HepG2 (cell line): ENCODE results near the gene DEFB131B. TPM values are rescaled to one million over a fixed set of nuclear protein-coding genes. Genes with fewer than 3 reads are reported as not detected.

ENCODE experiments used
- ARNT2 ChIP-seq: sonication (generic); formaldehyde crosslinking; IDR thresholded peaks from 2 replicates; pipeline ENCODE4 v1.8.0; 2022; ENCODE audit warnings: mild to moderate bottlenecking, low read depth, missing genetic modification reagents, moderate library complexity
- HMGXB4 ChIP-seq, 2 experiments: sonication (generic) in 1 of 2; formaldehyde crosslinking in 1 of 2; IDR thresholded peaks; 2 replicates each; pipeline versions ENCODE4 v1.4.0 to v1.6.1; 2018 to 2020; ENCODE audit warnings: missing genetic modification reagents in 2 of 2, borderline replicate concordance in 1 of 2, low read depth in 1 of 2, mild to moderate bottlenecking in 1 of 2, missing biosample characterization in 1 of 2
- NFIB ChIP-seq: sonication (generic); formaldehyde crosslinking; IDR thresholded peaks from 2 replicates; pipeline ENCODE4 v1.9.0; 2021; ENCODE audit warnings: missing genetic modification reagents, mild to moderate bottlenecking, borderline replicate concordance
- PAWR ChIP-seq: sonication (generic); formaldehyde crosslinking; IDR thresholded peaks from 2 replicates; pipeline ENCODE4 v1.4.0; 2020; ENCODE audit warnings: missing genetic modification reagents, mild to moderate bottlenecking, borderline replicate concordance
- PLRG1 ChIP-seq: fragments of 450-650 bp; conservative IDR thresholded peaks from 2 replicates; pipeline ENCODE4 v1.6.1; 2016
- SP1 ChIP-seq, 2 experiments: fragments of 450-650 bp in 1 of 2; sonication (generic) in 1 of 2; formaldehyde crosslinking in 1 of 2; IDR thresholded peaks; 2 replicates each; pipeline versions ENCODE4 v1.4.0 to v1.6.1; 2016 to 2020; ENCODE audit warnings: missing genetic modification reagents in 1 of 2
- SRSF9 ChIP-seq: fragments of 200-400 bp; formaldehyde crosslinking; IDR thresholded peaks from 2 replicates; pipeline ENCODE4 v1.6.1; 2018; ENCODE audit warnings: borderline replicate concordance, mild to moderate bottlenecking, low read depth, low read length; ENCODE audit not compliant: insufficient read depth, poor library complexity, severe bottlenecking
- YEATS2 ChIP-seq: sonication (generic); formaldehyde crosslinking; IDR thresholded peaks from 2 replicates; pipeline ENCODE4 v1.4.0; 2020; ENCODE audit warnings: missing genetic modification reagents, borderline replicate concordance
- ZBTB1 ChIP-seq: sonication (generic); formaldehyde crosslinking; IDR thresholded peaks from 2 replicates; pipeline ENCODE4 v1.4.0; 2020; ENCODE audit warnings: missing genetic modification reagents, borderline replicate concordance
- ZNF503 ChIP-seq: sonication (generic); formaldehyde crosslinking; IDR thresholded peaks from 2 replicates; pipeline ENCODE4 v1.4.0; 2020; ENCODE audit warnings: missing genetic modification reagents
- polyA plus RNA-seq, 8 experiments: library from polyadenylated mRNA; depleted of rRNA in 3 of 8; stranded (reverse) in 7 of 8; unstranded in 1 of 8; fragments of >200 nt; fragmentation: Illumina TruSeq in 4 of 8; extraction: Trizol in 4 of 8; gene quantifications; 2 replicates each; pipeline versions ENCODE4 v1.2.1 to v1.2.3, GENCODE V29; 2011 to 2016; ENCODE audit warnings: low read depth in 4 of 8, missing spikeins in 1 of 8, mixed read lengths in 1 of 8; ENCODE audit not compliant: insufficient read depth in 1 of 8
- total RNA-seq, 5 experiments: library from RNA; depleted of rRNA; stranded (reverse); fragments of >200 nt; fragmentation: Illumina TruSeq; extraction: Trizol; gene quantifications; 2 replicates each; pipeline ENCODE4 v1.2.3, GENCODE V29; 2016; ENCODE audit warnings: low read depth in 1 of 5
- TF ChIP-seq, protein P1 (sequence below): sonication (generic); formaldehyde crosslinking; IDR thresholded peaks from 2 replicates; pipeline ENCODE4 v1.4.0; 2020; ENCODE audit warnings: mild to moderate bottlenecking, missing genetic modification reagents, borderline replicate concordance
- TF ChIP-seq, protein P2 (sequence below): sonication (generic); formaldehyde crosslinking; IDR thresholded peaks from 2 replicates; pipeline ENCODE4 v1.5.0; 2020; ENCODE audit warnings: mild to moderate bottlenecking, missing genetic modification reagents
- TF ChIP-seq, protein P3 (sequence below): IDR thresholded peaks from 2 replicates; pipeline ENCODE4 v1.6.1; 2012; ENCODE audit warnings: low read depth, low read length, improper control_type of control experiment

Gene DEFB131B
- total and polyA plus RNA-seq, 2 of the 13 experiments (the other 11 are each of a cell fraction or from before 2014, with no cell fraction given), result not detected

- TF ChIP-seq HMGXB4 (CRISPR knock-in tag; IDR thresholded peaks at IDR 0.05; ENCODE audit: borderline replicate concordance in 1 of 2, low read depth in 1 of 2), result peak in 1 of 2 experiments; percentile 71; a peak in 2 of 4 replicates
- no peak for TF ChIP-seq ZBTB1 (CRISPR knock-in tag)
- TF ChIP-seq PAWR (CRISPR knock-in tag), result no peak
- TF ChIP-seq ZNF503, result no peak; the same call in 1 of the 2 replicates
- TF ChIP-seq, protein P1, sequence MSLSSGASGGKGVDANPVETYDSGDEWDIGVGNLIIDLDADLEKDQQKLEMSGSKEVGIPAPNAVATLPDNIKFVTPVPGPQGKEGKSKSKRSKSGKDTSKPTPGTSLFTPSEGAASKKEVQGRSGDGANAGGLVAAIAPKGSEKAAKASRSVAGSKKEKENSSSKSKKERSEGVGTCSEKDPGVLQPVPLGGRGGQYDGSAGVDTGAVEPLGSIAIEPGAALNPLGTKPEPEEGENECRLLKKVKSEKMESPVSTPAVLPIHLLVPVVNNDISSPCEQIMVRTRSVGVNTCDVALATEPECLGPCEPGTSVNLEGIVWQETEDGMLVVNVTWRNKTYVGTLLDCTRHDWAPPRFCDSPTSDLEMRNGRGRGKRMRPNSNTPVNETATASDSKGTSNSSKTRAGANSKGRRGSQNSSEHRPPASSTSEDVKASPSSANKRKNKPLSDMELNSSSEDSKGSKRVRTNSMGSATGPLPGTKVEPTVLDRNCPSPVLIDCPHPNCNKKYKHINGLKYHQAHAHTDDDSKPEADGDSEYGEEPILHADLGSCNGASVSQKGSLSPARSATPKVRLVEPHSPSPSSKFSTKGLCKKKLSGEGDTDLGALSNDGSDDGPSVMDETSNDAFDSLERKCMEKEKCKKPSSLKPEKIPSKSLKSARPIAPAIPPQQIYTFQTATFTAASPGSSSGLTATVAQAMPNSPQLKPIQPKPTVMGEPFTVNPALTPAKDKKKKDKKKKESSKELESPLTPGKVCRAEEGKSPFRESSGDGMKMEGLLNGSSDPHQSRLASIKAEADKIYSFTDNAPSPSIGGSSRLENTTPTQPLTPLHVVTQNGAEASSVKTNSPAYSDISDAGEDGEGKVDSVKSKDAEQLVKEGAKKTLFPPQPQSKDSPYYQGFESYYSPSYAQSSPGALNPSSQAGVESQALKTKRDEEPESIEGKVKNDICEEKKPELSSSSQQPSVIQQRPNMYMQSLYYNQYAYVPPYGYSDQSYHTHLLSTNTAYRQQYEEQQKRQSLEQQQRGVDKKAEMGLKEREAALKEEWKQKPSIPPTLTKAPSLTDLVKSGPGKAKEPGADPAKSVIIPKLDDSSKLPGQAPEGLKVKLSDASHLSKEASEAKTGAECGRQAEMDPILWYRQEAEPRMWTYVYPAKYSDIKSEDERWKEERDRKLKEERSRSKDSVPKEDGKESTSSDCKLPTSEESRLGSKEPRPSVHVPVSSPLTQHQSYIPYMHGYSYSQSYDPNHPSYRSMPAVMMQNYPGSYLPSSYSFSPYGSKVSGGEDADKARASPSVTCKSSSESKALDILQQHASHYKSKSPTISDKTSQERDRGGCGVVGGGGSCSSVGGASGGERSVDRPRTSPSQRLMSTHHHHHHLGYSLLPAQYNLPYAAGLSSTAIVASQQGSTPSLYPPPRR, result no peak; the same call in 1 of the 2 replicates
- TF ChIP-seq NFIB (CRISPR knock-in tag), result no peak
- TF ChIP-seq, protein P2, sequence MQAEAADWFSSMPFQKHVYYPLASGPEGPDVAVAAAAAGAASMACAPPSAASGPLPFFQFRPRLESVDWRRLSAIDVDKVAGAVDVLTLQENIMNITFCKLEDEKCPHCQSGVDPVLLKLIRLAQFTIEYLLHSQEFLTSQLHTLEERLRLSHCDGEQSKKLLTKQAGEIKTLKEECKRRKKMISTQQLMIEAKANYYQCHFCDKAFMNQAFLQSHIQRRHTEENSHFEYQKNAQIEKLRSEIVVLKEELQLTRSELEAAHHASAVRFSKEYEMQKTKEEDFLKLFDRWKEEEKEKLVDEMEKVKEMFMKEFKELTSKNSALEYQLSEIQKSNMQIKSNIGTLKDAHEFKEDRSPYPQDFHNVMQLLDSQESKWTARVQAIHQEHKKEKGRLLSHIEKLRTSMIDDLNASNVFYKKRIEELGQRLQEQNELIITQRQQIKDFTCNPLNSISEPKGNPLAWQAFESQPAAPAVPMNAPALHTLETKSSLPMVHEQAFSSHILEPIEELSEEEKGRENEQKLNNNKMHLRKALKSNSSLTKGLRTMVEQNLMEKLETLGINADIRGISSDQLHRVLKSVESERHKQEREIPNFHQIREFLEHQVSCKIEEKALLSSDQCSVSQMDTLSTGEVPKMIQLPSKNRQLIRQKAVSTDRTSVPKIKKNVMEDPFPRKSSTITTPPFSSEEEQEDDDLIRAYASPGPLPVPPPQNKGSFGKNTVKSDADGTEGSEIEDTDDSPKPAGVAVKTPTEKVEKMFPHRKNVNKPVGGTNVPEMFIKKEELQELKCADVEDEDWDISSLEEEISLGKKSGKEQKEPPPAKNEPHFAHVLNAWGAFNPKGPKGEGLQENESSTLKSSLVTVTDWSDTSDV, result no peak
- no peak for TF ChIP-seq ARNT2 (CRISPR knock-in tag)
- TF ChIP-seq, protein P3, sequence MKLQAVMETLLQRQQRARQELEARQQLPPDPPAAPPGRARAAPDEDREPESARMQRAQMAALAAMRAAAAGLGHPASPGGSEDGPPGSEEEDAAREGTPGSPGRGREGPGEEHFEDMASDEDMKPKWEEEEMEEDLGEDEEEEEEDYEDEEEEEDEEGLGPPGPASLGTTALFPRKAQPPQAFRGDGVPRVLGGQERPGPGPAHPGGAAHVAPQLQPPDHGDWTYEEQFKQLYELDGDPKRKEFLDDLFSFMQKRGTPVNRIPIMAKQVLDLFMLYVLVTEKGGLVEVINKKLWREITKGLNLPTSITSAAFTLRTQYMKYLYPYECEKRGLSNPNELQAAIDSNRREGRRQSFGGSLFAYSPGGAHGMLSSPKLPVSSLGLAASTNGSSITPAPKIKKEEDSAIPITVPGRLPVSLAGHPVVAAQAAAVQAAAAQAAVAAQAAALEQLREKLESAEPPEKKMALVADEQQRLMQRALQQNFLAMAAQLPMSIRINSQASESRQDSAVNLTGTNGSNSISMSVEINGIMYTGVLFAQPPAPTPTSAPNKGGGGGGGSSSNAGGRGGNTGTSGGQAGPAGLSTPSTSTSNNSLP, result no peak
- no peak; the same call in 1 of the 2 replicates for TF ChIP-seq YEATS2
- TF ChIP-seq PLRG1, result no peak
- no peak for TF ChIP-seq SP1 (IDR thresholded peaks at IDR 0.05)
- peak; percentile 79 for TF ChIP-seq SP1 (CRISPR knock-in tag; IDR thresholded peaks at IDR 0.05)
- TF ChIP-seq SRSF9, result no peak
These were observed 50.6 kb downstream of the DEFB131B start, which contains the start of gene RNF121 (continued) for GRCh38 chr11:71928737-71929443.
